GM21390 (cell line): ENCODE results near the gene SND1.
"Not testable (repeated sequence)": the region's sequence is repeated elsewhere in the genome, so short reads cannot be mapped to it uniquely, and the experiment has no call there.

Experiments used
- ATAC-seq: cut with Tn5 transposase; IDR thresholded peaks from one replicate; pipeline ENCODE4 v1.9.1; 2021; ENCODE audit not compliant: unreplicated experiment

The SND1 gene

DNA sequence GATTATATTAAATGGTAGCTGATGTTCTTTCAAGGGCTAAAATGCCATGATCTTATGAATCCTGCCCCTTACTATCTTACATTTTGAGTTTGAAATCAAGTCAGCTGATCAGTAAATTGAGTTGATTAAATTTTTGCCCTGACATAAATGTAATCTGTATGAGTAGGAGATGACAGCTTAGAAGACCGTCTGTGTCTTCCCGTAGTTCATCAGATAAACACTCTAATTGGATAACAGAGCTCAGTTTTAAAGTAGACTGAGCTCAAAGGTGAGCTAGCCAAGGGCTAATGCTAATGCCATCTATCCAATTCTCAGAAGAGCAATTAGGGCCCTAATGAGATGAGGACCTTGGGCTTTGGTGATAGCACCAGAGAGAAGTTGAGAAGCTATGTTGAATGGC, 296.3 kb downstream of the SND1 start:
- no peak for ATAC-seq

GRCh38 chr7:127948930-127949329, 296.9 kb downstream of the SND1 start:
- ATAC-seq, result no peak

- ATAC-seq, result no peak
Measured at GRCh38 chr7:127949769-127950222, 297.8 kb downstream of the SND1 start.

DNA sequence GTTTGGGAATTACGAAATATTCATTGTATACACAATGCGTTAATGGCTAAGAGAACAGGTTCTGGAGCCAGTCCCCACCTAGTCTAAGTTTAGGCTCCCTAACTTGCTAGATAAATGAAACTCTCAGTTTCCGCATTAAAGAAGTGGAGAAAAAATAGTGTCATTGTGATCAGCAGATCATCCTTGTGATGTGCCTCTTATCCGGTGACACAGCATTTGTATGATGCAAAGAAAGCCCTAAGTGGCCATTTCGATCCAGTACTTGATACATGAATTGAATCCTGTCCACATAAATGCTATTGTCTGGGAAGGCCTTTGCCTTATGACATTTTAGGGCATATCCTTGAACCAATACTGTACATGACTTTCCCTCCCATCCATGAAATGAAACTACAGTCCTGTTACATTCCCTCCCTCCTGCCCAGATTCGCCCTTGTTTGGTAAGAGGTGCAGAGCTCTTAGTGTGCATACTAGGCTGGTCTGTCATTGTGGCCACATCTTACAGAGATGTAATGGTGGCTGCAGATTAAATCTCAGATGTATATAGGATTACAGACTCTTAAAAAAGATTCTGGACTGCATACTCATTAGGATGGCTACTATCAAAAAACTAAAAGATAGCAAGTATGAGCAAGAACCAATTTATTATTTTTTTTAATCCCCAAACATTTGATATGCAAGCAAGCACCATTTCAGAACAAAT, 298.4 kb downstream of the SND1 start:
- ATAC-seq, result no peak

GRCh38 chr7:127953423-127954356, 301.7 kb downstream of the SND1 start:
- no peak for ATAC-seq

- no peak for ATAC-seq
Measured at GRCh38 chr7:127954357-127954748, 302.4 kb downstream of the SND1 start.

GRCh38 chr7:127955051-127955531, 303.1 kb downstream of the SND1 start:
- no peak for ATAC-seq

- no peak for ATAC-seq
Measured at GRCh38 chr7:127957886-127958285, 305.9 kb downstream of the SND1 start.

GRCh38 chr7:127959770-127960169, 307.8 kb downstream of the SND1 start:
- peak; percentile 67 for ATAC-seq

GRCh38 chr7:127961786-127962453, 309.9 kb downstream of the SND1 start:
- no peak for ATAC-seq

DNA sequence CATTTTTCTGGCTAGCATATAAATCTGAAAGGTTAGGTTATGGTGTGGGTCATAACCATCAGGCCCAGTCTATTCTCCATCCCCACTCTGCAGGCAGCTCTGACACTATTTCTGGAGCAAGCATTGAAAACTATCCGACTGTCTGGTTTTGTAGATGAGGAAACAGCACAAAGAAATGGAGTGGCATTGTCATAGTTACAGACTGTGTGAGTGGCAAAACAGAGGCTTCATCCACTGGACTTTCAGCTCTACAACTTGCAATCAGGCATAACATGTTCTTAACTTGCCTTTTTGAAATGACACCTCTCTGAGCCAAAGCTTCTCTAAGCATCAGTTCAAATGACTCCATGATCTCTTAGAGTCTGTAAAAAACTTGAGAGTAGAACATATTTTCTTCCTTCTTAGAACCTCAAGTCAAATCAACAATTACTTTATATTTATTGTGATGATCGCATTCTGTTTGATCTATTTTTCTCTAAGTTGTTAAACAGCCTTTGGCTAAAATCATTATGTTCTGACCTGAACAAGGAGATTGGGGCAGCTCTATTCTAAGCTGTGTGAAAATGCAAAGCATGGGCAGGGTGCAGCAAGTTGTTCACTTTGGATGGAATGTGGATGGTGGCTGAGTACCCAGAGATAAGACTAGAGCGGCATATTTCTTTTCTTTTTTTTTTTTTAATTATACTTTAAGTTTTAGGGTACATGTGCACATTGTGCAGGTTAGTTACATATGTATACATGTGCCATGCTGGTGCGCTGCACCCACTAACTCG, 310.8 kb downstream of the SND1 start:
- no peak for ATAC-seq

DNA sequence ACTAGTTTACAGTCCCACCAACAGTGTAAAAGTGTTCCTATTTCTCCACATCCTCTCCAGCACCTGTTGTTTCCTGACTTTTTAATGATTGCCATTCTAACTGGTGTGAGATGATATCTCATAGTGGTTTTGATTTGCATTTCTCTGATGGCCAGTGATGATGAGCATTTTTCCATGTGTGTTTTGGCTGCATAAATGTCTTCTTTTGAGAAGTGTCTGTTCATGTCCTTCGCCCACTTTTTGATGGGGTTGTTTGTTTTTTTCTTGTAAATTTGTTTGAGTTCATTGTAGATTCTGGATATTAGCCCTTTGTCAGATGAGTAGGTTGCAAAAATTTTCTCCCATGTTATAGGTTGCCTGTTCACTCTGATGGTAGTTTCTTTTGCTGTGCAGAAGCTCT, 311.9 kb downstream of the SND1 start:
- not testable (repeated sequence) for ATAC-seq

DNA sequence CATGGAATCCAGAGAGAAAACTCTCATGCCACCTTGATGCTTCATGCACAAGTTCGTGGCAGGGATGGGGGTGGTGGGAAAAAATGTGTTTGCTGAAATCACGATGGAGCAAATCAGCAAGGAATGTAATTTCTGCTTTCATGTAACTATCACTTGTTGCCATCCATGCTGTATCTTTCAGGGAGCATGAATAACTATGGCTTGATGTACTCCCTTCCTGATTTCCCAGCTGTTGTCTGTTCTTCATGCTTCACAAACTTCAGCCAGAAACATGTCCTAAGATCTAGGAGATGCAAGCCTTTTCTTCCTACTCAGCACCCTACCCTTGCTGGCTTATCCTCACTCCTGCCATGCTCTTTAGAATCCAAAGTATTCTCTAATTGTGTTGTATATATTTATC, 315.3 kb downstream of the SND1 start:
- ATAC-seq, result no peak

DNA sequence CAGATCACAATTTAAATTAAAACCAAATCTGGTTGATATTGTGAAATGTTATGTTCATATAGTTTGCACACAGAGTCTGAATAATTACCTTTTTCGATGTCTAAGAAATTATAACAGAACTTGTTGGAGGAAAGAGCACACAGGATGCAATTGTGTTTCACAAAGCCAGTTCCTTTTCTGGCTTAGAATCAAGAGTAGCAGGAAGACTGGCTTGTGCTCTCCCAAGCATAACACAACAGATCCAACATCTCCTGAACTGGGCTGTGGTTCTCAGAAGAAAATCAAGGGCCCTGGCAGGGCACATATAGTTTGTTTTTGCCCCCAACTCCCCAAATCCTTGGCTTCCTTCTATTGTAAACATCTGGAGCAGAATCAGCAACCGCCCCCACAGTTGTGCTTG, 316.6 kb downstream of the SND1 start:
- no peak for ATAC-seq

DNA sequence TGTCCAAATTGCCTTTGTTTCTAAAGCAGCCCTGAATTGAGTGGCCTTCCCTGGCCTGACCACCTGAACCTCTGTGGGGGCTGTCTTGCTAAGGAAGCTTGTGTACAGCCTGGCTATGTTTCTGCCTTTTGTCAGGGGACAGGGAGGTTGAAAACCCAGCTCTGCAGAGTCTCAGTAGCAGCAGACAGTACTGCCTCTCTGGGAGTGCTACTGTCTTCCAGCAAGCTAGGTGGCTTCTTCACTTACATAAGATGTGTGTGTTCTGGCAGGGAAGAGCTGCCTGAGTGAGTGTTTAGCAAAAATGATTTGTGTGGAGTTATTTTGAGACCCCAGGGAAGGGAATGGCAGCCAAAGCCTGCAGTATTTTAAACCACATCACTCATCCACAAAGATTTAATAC, 321.8 kb downstream of the SND1 start:
- ATAC-seq, result no peak

- ATAC-seq, result no peak
Measured at GRCh38 chr7:127974446-127975035, 322.5 kb downstream of the SND1 start.

GRCh38 chr7:127976056-127976737, 324.2 kb downstream of the SND1 start:
- ATAC-seq, result no peak

- ATAC-seq, result no peak
Measured at GRCh38 chr7:127976738-127977120, 324.7 kb downstream of the SND1 start.

- no peak for ATAC-seq
Measured at GRCh38 chr7:127978421-127978820, 326.4 kb downstream of the SND1 start.
